KOPT-K1 (cell line): Measurements from ENCODE around the gene KDM7A.
"Not testable (repeated sequence)": the region's sequence is repeated elsewhere in the genome, so short reads cannot be mapped to it uniquely, and the experiment has no call there.

Source experiments
- H3K27ac ChIP-seq: fragments of 200-600 bp; sonication (generic); 2 replicates; pipeline ENCODE4 v1.5.1; 2016; ENCODE audit warnings: antibody characterized with exemption, mild to moderate bottlenecking, low read depth, low read length; ENCODE audit not compliant: poor library complexity, severe bottlenecking
- H3K36me3 ChIP-seq: fragments of 200-600 bp; sonication (generic); 2 replicates; pipeline ENCODE4 v1.5.1; 2017; ENCODE audit warnings: antibody characterized with exemption, mild to moderate bottlenecking, low read length, moderate library complexity; ENCODE audit not compliant: insufficient read depth
- H3K9me3 ChIP-seq: fragments of 200-600 bp; sonication (generic); 2 replicates; pipeline ENCODE4 v1.5.1; 2017; ENCODE audit warnings: antibody characterized with exemption, low read length, mild to moderate bottlenecking; ENCODE audit not compliant: insufficient read depth, poor library complexity, severe bottlenecking

KDM7A gene

DNA sequence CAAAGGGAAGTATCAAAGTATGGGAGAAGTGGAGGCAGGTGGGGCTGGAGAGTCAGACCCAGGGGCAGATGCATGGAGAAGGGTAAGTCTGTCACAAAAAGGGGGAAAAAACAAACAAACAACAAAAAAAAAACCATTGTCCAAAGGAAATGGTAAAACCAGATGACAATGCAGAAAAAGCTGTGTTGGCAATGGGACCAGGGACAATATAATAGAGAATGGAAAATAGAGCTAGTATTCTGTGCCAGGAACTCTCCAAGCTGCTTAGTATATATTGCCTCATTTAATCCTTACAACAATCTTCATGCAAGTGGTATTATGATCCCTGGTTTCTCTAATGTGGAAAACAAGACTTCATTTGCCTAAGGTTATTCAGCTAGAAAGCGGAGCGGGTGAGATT lies 13.1 kb upstream of the KDM7A start:
- H3K27ac ChIP-seq = no peak overlapping the region
- no peaks in the 10 kb centered on the region for H3K9me3 ChIP-seq
- no peaks in the 10 kb centered on the region for H3K36me3 ChIP-seq

GRCh38 chr7:140182917-140183316 lies 6.1 kb upstream of the KDM7A start:
- H3K9me3 ChIP-seq = no peaks in the 10 kb centered on the region
- no peaks in the 10 kb centered on the region for H3K36me3 ChIP-seq
- H3K27ac ChIP-seq = no peak overlapping the region

- Histone ChIP-seq H3K9me3 (no peaks in the 10 kb centered on the region), H3K36me3 (no peaks in the 10 kb centered on the region), H3K27ac (no peak overlapping the region)
Observed at GRCh38 chr7:140179339-140179738, 2.6 kb upstream of the KDM7A start.

DNA sequence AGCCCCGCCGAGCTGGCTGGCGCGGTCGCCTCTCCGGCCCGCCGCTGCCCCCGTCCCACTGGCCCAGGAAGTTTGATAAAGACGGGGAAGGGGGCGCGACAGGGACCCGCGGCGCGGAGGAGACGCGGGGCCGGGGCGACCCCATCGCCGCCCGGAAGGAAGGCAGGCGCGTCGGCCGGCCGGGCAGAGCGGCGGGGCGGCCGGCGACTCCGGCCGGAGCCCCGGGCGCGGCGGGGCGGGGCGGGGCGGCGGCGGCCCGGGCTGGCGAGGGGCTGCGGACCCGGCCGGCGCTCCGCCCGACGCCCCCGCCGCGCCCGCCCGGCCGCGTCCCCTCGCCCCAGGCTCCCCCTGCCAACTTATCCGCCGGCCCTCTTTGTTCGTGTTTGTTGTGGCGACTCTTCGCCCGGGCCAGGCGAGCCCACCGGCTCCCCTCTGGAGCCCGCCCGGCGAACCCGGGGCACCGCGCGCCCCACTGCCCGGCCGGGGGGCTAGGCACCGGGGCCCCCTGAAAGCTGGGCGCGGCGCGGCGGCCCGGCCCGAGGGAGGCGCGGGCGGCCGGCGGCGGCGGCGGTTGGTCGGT lies 571 bp downstream of the KDM7A start:
- Histone ChIP-seq H3K27ac (peak overlapping the region; percentile 38), H3K36me3 (no peaks in the 10 kb centered on the region), H3K9me3 (no peaks in the 10 kb centered on the region)

GRCh38 chr7:140175221-140176121 lies 1.3 kb downstream of the KDM7A start:
- no peaks in the 10 kb centered on the region for H3K36me3 ChIP-seq
- no peaks in the 10 kb centered on the region for H3K9me3 ChIP-seq
- peak overlapping the region; percentile 33 for H3K27ac ChIP-seq

GRCh38 chr7:140174217-140174616 lies 2.6 kb downstream of the KDM7A start:
- H3K27ac ChIP-seq = no peak overlapping the region
- no peaks in the 10 kb centered on the region for H3K36me3 ChIP-seq
- no peaks in the 10 kb centered on the region for H3K9me3 ChIP-seq

DNA sequence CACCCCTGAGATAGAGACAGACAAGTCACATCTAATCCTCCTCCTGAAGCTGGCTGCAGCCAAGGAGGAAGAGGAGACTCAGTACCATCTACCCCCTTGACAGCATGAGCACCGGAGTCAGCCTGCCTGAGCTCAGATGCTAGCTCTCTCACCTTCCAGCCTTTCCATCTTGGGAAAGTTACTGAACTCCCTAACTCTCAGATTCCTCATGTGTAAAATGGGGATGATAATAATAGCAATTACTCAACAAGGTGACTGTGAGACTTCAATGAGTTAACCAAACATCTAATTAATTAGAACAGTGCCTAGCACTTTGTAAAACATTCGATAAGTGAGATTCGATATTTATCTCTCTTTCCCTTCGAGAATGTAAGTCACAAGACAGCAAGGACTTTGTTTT lies 6.4 kb downstream of the KDM7A start:
- no peaks in the 10 kb centered on the region for H3K9me3 ChIP-seq
- no peak overlapping the region for H3K27ac ChIP-seq
- no peaks in the 10 kb centered on the region for H3K36me3 ChIP-seq

DNA sequence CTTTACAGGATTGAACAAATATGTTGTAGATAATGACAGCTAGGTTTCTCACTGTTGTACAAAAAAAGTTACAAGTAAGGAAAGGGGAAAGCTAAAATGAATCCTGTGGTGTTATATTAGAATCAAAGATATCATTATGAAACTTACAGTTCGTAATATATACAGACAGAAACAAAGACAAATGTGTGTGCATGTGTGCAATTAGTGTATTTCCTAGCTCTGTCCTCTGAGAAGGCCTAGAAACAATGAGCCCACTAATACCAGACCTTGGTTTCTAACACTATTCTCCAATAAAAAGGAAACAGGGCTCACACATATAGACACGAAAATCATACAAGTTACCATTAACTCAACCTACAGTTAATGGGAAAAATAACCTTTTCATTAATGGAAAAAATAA lies 8.0 kb downstream of the KDM7A start:
- Histone ChIP-seq H3K27ac (no peak overlapping the region), H3K9me3 (no peaks in the 10 kb centered on the region), H3K36me3 (no peaks in the 10 kb centered on the region)

GRCh38 chr7:140165422-140165821 lies 11.4 kb downstream of the KDM7A start:
- H3K27ac ChIP-seq = no peak overlapping the region
- H3K9me3 ChIP-seq = no peaks in the 10 kb centered on the region
- H3K36me3 ChIP-seq = no peaks in the 10 kb centered on the region

DNA sequence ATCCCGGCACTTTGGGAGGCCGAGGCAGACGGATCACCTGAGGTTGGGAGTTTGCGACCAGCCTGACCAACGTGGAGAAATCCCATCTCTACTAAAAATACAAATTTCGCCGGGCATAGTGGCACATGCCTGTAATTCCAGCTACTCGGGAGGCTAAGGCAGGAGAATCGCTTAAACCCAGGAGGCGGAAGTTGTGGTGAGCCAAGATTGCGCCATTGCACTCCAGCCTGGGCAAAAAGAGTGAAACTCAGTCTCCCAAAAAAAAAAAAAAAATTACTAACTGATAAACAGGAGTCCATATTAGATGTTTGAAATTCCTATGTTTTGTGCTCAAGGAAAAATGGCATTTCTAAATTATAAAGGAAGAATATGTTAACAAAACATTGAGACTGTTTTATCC lies 14.7 kb downstream of the KDM7A start:
- not testable (repeated sequence) for H3K36me3 ChIP-seq

DNA sequence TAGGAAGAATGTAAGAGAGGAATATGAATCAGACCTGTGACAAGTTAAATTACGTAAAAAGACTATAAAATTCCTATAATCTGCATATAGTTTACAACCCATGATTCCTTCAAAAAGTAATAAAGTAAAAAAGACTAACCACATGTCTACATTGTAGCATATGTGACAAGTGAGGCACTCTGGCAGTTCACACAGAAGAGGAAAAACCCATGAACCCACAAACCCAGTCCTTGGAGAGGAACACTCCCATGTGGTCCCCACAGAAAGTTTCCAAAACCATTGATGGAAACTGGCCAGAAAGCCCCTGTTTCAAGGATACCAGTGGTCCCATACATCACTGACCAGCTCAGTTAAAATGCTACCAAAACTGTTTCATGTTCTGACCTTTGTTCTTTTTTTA lies 15.7 kb downstream of the KDM7A start:
- no peak overlapping the region for H3K27ac ChIP-seq
- no peaks in the 10 kb centered on the region for H3K9me3 ChIP-seq
- no peaks in the 10 kb centered on the region for H3K36me3 ChIP-seq

More for the DNA sequence above, 14.7 kb downstream of the KDM7A start:
- not testable (repeated sequence) for H3K9me3 ChIP-seq, H3K27ac ChIP-seq

GRCh38 chr7:140160308-140160707 lies 16.5 kb downstream of the KDM7A start:
- Histone ChIP-seq H3K9me3 (no peaks in the 10 kb centered on the region), H3K36me3 (no peaks in the 10 kb centered on the region), H3K27ac (no peak overlapping the region)

DNA sequence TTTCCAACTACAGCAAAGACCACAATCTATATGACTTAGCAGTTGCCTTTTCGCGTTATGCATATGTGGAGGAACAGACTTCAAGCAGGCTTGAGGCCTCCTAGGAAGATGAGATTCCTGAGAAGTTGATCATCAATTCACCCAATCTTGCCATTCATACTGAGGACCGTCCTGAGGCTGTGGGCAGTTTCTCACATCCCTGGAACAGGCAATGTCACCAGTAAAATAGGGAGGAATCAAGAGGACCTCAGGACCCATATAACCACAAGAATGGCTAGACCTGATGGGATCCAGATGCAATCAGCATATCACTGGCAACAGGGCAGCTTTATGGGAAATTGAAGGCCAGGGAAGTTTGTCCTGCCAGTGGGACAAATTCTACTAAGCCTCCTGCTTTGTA lies 17.3 kb downstream of the KDM7A start:
- no peak overlapping the region for H3K27ac ChIP-seq
- no peaks in the 10 kb centered on the region for H3K36me3 ChIP-seq
- no peaks in the 10 kb centered on the region for H3K9me3 ChIP-seq

DNA sequence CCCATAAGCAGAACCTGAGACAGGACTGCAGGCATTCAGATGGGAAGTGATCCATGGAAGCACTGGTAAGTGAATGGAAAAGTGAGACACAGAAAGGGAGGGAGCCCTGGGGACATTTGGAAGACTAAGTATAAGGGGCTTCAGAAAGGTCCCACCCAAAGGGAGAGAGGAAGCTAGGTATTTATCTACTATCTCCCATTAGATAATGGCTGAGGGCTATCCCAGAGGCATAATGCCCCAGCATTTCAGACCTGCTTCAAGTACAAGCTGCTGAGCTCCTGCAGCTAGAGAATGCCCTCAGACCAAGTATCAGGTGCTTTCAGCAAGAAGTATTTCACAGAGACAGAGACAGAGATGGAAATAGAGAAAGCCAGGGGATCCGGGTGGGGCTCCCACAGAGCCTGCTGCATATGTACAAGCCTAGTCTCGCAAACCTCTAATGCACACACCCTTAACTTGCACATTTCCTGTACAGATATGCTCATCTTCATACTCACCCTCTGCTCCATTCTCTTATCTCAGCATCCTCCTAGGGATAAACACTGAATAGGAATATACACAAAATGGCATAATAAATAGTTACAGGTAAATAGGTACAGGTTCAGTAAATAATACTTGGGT lies 20.2 kb downstream of the KDM7A start:
- H3K27ac ChIP-seq = no peak overlapping the region
- no peaks in the 10 kb centered on the region for H3K9me3 ChIP-seq
- H3K36me3 ChIP-seq = no peaks in the 10 kb centered on the region

DNA sequence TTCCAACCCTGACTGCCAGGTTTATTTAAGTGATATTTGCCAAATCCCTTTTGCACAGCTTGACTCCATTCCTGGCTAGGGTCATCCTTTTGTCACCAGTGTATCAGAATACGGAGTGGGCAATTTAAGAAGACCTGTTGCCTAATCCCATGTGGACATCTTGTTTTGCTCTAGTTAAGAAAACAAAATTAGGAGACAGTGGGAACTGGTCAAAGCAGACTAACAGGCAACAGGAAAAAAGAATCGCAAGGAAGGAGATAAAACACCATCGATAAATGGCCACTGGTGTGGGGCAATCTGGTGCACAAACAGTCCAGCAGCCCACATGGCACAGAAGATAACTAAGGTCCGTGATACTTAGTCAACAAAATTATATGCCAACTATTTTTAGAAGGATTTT lies 21.4 kb downstream of the KDM7A start:
- Histone ChIP-seq H3K27ac (no peak overlapping the region), H3K36me3 (no peaks in the 10 kb centered on the region), H3K9me3 (no peaks in the 10 kb centered on the region)
